Measurements from ENCODE around the gene PTPN20.
"Not testable (repeated sequence)": the region's sequence is repeated elsewhere in the genome, so short reads cannot be mapped to it uniquely, and the experiment has no call there.

The PTPN20 gene

DNA sequence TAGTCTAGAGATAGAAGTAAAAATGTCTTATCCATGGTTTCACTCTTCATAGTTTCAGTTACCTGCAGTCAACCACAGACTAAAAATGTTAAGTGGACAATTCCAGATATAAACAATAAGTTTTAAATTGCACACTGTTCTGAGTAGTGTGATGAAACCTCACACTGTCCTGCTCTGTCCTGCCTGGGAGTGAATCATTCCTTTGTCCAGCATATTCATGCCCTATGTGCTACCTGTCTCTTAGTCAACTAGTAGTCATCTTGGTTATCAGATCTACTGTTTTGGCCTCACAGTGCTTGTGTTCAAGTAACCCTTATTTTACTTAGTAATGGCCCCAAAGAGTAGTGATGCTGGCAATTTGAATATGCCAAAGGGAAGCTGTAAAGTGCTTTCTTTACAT, 49.5 kb downstream of the PTPN20 start:
- not testable (repeated sequence) for DNase-seq

DNA sequence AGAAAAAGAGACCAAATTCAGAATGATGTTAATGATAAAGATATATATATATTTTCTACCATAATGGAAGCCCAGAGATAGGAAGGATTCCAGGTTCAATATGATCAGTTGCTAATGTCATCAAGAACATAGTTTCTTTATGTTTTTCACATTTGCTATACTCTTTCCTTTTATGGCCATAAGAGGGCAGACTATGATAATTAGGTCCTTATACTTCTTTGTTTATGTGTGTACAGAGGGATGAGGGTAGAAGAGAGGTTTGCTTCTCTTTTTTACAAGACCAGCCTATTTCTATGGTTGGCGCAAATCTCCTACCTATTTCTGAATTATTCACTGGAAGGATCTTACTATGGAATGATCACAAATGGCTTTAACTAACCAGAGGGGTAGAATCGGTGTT, 52.1 kb downstream of the PTPN20 start:
- DNase-seq, result not testable (repeated sequence)

- not testable (repeated sequence) for DNase-seq
These were observed 55.8 kb downstream of the PTPN20 start for GRCh38 chr10:46967013-46967412.

GRCh38 chr10:46980223-46980622, 69.0 kb downstream of the PTPN20 start:
- not testable (repeated sequence) for DNase-seq

DNA sequence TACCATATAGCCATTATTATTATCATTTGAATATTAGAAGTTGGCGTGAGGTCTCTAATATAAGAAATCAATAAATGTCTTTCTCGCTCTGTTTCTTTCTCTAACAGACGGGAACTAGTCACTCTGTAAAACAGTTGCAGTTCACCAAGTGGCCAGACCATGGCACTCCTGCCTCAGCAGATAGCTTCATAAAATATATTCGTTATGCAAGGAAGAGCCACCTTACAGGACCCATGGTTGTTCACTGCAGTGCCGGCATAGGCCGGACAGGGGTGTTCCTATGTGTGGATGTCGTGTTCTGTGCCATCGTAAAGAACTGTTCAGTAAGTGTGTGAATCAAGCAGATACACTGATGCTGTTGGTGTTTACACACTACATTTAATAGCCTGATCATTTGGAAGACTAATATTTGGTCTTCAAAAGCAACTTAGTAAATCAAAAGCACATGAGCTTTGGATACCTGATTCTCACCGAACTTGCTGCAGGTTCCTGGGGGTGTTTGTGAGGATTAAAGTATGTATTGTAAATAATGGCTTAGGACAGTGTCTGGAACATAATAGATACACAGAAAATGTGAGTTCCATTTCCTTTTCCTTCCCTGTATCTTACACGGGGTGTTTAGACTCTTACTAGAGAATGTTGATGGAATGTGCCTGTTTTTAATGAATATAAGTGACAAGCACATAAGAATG, 76.2 kb downstream of the PTPN20 start:
- DNase-seq, result not testable (repeated sequence)

DNA sequence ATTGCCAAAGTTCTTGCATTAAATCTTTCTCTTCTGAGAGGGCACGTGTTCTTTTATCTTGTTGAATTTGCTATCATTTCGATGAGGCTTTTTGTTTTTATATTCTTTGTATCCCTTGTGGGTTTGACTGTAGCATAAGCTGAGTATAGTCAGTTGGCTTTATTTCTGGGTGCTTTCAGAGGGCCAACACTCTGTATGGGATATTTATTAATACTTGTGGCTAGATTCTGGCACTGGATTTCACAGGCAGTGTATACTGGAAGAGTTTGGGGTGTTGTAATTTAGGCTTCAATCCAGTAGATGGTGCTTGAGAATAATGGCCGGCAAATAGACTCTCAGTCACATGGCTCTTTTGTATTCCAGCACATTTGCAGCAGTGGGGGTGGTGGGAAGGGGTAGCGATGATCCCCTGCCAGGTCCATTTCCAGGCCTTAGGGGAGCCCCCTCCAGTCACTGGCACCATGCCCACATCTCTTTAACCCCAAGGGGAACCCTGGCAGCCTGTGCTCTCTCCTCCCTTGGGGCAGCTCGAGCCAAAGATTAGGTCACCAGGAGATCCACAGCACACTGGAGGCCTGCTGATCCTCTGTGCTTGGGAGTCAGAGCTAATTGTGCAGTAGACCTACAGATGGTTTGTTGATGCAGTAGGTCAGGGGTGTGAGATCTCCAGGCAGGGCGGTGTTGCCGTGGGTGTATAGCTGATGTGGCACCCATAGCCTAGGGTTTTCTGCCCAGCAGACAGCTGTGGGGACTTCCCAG, 81.8 kb downstream of the PTPN20 start:
- DNase-seq, result no peak

DNA sequence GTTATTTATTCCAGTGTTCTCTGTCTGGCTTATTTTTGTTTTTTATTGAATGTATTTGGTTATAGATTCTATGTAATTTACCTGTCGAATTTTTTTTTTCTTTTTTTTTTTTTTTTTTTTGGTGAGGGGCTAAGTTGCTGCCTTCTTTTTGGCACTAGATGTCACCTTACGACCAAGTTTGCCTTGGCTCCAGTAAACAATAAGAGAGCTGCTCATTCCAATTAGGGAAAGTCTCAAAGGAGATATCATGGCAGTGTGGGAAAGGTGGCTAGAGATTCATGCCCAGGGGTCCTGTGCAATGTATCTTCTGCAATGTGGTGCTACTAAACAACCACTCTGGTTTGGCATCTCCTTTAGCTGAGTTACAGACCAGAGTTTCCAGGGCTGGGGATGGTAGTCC, 84.0 kb downstream of the PTPN20 start:
- DNase-seq, result no peak

GRCh38 chr10:46998192-46998591, 87.0 kb downstream of the PTPN20 start:
- DNase-seq, result no peak

DNA sequence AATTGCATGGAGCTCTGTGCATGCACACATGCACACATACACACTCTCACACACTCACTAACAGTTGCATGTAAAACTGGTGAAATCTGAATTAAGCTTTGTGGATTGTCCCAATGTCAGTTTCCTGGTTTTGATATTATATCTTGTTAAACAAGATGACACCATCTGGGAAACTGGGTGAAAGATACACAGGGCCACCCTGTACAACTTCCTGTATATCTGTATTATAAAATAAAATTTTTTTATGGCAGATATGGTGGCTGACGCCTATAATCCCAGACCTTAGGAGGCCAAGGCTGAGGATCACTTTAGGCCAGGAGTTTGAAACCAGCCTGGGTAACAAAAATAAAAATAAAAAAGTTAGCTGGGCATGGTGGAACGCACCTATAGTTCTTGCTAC, 87.4 kb downstream of the PTPN20 start:
- no peak for DNase-seq

DNA sequence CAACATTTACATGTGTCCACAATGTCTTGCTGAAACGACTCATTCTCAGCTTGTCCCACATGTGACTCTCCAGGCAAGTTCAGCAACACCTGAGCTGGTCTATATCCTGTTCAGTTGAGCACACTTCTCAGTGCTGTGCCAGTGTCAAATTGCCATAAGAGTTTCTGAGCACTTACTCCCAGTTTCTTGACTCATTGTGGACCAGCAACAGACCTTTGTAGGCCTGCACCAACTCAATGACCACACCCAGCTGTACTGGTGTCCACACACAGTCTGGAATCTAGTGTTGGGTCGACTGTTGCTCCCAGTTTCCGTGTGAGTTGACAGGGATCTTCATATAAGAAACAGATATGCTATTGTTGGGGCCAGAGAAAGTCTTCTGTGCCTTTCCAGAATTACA, 88.0 kb downstream of the PTPN20 start:
- no peak for DNase-seq

DNA sequence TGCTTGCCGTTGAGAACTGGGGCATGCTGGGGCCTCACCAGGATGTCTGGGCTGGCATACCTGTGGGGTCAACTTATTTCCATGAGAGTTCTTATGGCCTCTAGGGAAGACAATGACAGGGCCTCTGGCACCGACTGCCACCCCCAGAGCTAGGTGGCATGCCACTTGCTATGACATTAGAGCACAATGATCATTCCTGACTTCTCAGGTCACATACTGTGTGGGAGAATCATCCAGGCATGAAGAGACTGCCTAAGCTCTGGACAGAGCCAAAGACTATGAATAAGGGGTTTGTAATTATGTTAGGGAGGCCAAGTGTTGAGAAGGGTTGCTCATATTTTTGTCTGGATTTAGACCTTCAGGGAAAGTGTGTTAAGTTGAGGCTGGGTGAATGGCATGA, 97.5 kb downstream of the PTPN20 start:
- DNase-seq, result no peak

- no peak for DNase-seq
These were observed 98.1 kb downstream of the PTPN20 start for GRCh38 chr10:47009215-47009838.

DNA sequence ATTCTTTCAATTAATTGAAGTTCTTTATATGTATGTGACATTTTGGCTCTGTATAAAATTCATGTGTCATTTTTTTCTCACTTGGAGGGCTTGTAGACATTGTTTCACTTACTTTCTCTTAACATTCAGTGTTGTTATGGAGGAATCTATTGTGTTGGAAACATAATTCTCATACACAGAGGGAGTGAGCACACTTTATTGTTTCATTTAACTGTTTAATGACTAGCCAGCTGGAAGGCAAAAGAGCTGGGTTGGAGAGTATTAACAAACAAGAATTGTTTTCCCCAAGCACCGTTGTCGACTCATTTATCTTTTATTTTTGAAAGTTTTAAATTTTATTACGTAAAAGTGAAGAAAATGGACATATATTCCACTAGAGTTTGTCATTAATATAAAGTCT, 98.8 kb downstream of the PTPN20 start:
- no peak for DNase-seq

- DNase-seq, result no peak
These were observed 101.0 kb downstream of the PTPN20 start for GRCh38 chr10:47012214-47012613.

DNA sequence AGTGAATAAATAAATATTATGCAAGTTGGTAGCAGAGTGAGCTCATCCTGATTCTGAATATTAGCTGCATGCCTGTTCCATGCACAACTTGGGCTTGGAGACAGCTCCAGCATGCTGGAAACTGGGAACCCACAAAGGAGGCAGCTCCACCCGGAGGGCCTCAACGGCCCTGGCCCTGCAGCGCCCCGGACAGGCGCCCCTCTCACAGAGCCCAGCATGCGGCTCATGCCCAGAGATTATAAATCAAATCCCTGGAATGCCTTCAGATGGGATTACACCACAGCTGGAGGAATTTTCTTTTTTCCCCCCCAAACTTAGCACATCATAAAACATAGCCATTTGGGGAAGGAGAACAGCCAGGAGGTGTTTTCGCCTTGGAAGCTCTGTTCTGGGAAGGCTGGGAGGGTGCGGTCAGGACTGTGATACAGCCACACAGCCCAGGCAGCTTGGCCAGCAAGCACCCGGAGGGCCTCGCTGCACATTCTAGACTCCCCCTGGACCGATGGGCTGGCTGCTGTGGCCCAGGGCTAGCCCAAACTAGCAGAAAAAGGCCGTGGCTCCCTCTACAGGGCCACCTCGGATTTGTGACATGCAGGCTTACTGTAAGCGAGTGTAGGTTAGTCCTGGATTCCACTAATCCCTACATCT, 102.4 kb downstream of the PTPN20 start:
- DNase-seq, result no peak

- DNase-seq, result no peak
These were observed 104.2 kb downstream of the PTPN20 start for GRCh38 chr10:47015404-47015803.

GRCh38 chr10:47016564-47016963, 105.3 kb downstream of the PTPN20 start:
- DNase-seq, result no peak

DNA sequence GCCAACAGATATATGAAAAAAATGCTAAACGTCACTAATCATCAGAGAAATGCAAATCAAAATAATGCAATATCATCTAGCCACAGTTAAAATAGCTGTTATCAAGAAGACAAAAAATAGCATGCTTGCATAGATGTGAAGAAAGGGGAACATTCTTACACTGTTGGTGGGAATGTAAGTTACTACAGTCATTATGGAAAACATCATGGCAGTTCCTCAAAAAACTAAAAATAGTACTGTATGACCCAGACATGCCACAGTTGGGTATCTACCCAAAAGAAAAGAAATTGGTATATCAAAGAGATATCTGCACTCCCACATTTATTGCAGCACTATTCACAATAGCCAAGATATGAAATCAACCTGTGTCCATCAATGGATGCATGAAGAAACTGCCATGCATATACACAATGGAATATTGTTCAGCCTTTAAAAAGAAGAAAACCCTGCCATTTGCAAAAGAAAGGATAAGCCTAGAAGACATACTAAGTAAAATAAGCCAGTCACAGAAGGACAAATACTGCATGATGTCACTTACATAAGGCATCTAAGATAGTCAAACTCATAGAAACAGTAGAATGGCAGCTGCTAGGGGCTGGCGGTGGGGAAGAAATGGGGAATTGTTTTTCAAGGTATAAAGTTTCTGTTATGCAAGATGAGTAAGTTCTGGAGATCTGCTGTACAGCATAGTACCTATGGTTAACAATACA, 107.0 kb downstream of the PTPN20 start:
- no peak for DNase-seq

- DNase-seq, result no peak
These were observed 108.2 kb downstream of the PTPN20 start for GRCh38 chr10:47019155-47020145.

DNA sequence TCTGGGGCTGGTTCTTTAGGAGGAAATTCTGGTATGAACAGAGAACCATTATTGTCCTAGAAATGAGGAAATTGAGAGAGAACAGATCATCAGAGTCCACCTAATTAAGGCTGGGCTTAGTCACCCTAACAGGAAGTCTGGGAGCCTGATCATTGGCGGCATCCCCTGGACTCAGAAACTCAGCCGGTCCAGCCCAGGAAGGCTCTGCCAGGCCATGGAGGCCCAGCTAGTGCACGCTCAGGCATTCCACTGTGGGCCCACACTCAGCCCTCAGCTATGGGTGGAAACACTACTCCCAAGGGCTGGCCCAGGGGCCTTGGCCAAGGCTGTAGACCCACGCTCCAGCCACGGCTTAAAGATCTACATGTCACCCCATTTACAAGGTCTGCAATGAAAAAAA, 109.2 kb downstream of the PTPN20 start:
- DNase-seq, result no peak

GRCh38 chr10:47021850-47022249, 110.6 kb downstream of the PTPN20 start:
- DNase-seq, result no peak
